PC-9 (cell line): ENCODE measurements around the gene ATP5PB. TPM values are rescaled to one million over a fixed set of nuclear protein-coding genes. Genes with fewer than 3 reads are reported as not detected.

Source experiments
- BruUV-seq: library from RNA; stranded (reverse); fragments of 400-500 nt; replicated peaks from 2 replicates; lab custom pipeline; 2021; lab: Mats Ljungman, UMichigan
- CTCF ChIA-PET: fragments of 300-600 bp; sonication (Branson Sonifier 250); formaldehyde crosslinking; loops from one replicate; lab custom pipeline; 2022; ENCODE audit warnings: antibody characterized with exemption; lab: Charles Lee
- POLR2A ChIA-PET: fragments of 300-600 bp; sonication (Branson Sonifier 250); formaldehyde crosslinking; loops from one replicate; lab custom pipeline; 2022; ENCODE audit warnings: antibody characterized with exemption; ENCODE audit not compliant: unreplicated experiment; lab: Charles Lee
- DNase-seq, 2 experiments: peaks; one replicate each; pipeline versions ENCODE4 v3.0.0 to v3.0.0-alpha.2; 2015 to 2022; ENCODE audit warnings: mixed read lengths in 1 of 2
- H2AFZ ChIP-seq: fragments of 200-600 bp; sonication (generic); 2 replicates; pipeline ENCODE4 v1.8.1; 2017; ENCODE audit warnings: antibody characterized with exemption
- H3F3A ChIP-seq: fragments of 200-600 bp; sonication (generic); 2 replicates; pipeline ENCODE4 v1.8.1; 2017; ENCODE audit warnings: antibody characterized with exemption, mild to moderate bottlenecking, low read depth; ENCODE audit not compliant: insufficient read depth
- H3K27ac ChIP-seq: fragments of 200-600 bp; sonication (generic); 2 replicates; pipeline ENCODE4 v1.6.1; 2016; ENCODE audit warnings: mixed run types
- H3K27me3 ChIP-seq: fragments of 200-600 bp; sonication (generic); 2 replicates; pipeline ENCODE4 v1.6.1; 2016; ENCODE audit warnings: low read depth, mixed run types; ENCODE audit not compliant: insufficient read depth
- H3K36me3 ChIP-seq: fragments of 200-600 bp; sonication (generic); 2 replicates; pipeline ENCODE4 v1.6.1; 2016; ENCODE audit warnings: low read depth, mixed run types
- H3K4me1 ChIP-seq: fragments of 200-600 bp; sonication (generic); replicated peaks from 2 replicates; pipeline ENCODE4 v1.6.1; 2016; ENCODE audit warnings: mixed run types; ENCODE audit not compliant: insufficient read depth
- H3K4me2 ChIP-seq: fragments of 200-600 bp; sonication (generic); 2 replicates; pipeline ENCODE4 v1.6.1; 2017; ENCODE audit warnings: mixed run types
- H3K4me3 ChIP-seq: fragments of 200-600 bp; sonication (generic); 2 replicates; pipeline ENCODE4 v1.6.1; 2016; ENCODE audit warnings: mixed run types
- H3K79me2 ChIP-seq: fragments of 200-600 bp; sonication (generic); 2 replicates; pipeline ENCODE4 v1.6.1; 2017; ENCODE audit warnings: low read depth, mixed run types
- H3K9me2 ChIP-seq: fragments of 200-600 bp; sonication (generic); 2 replicates; pipeline ENCODE4 v1.8.1; 2017; ENCODE audit warnings: mild to moderate bottlenecking; ENCODE audit not compliant: insufficient read depth
- H3K9me3 ChIP-seq: fragments of 200-600 bp; sonication (generic); 2 replicates; pipeline ENCODE4 v1.8.1; 2016; ENCODE audit warnings: low read depth; ENCODE audit not compliant: insufficient read depth
- H4K20me1 ChIP-seq: fragments of 200-600 bp; sonication (generic); 2 replicates; pipeline ENCODE4 v1.8.1; 2017; ENCODE audit not compliant: insufficient read depth
- EZH2 ChIP-seq: fragments of 200-600 bp; sonication (generic); IDR thresholded peaks from 2 replicates; pipeline ENCODE4 v1.8.0; 2017; ENCODE audit warnings: antibody characterized with exemption, low read depth
- intact Hi-C: fragments of 100-400 bp; cut with micrococcal nuclease; formaldehyde crosslinking; loops from one replicate; pipeline ENCODE4 v1.10.0; 2022; ENCODE audit not compliant: unreplicated experiment
- total RNA-seq: library from RNA; stranded (reverse); gene quantifications from 2 replicates; pipeline ENCODE4 v1.2.3, GENCODE V29; 2021
- TF ChIP-seq, protein P1 (sequence below): fragments of 200-600 bp; sonication (generic); conservative IDR thresholded peaks from 2 replicates; pipeline ENCODE4 v1.6.1; 2017; ENCODE audit warnings: mixed run types, antibody characterized with exemption, mild to moderate bottlenecking, moderate library complexity

The ATP5PB gene
- total RNA-seq, 1 experiment from 2014 or later = 212 TPM

DNA sequence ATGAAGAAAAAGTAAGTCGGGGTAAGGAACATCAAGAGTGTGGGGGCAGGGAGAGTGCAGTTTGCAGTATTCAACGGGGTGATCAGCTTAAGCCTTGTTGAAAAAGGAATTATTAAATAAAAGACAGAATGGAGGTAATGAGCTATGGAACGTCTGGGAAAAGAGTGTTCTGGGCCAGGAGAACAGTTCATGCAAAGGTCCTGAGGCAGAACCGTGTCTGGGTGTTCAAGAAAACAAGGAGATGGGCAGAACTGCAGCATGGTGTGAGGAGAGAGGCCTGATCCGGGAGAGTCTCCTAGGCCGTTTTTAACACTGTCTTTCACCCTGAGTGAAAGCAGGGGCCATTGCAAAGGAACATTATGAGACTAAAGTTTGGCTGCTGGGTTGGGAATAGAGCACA is 42.0 kb upstream of the ATP5PB start:
- no peaks in the 10 kb centered on the region for H3K4me1 ChIP-seq
- H3K9me2 ChIP-seq = no peaks in the 10 kb centered on the region
- no TSS peak for BruUV-seq
- CTCF ChIA-PET = no interaction called here
- H2AFZ ChIP-seq = no peak overlapping the region
- no peak overlapping the region for H3K27ac ChIP-seq
- no peak overlapping the region for H3K4me3 ChIP-seq
- H3K36me3 ChIP-seq = no peaks in the 10 kb centered on the region
- no peaks in the 10 kb centered on the region for H3F3A ChIP-seq
- H3K9me3 ChIP-seq = no peaks in the 10 kb centered on the region
- POLR2A ChIA-PET = no interaction called here
- peak in 1 of 2 experiments; percentile 34 for DNase-seq
- intact Hi-C loops = loop anchor here (5.0 kb wide), 1 partner anchor 375 kb away; no protein-coding TSS in a partner anchor
- peaks cover 61% of the 10 kb centered on the region for H3K27me3 ChIP-seq
- no peak for TF ChIP-seq EZH2
- TF ChIP-seq, protein P1, sequence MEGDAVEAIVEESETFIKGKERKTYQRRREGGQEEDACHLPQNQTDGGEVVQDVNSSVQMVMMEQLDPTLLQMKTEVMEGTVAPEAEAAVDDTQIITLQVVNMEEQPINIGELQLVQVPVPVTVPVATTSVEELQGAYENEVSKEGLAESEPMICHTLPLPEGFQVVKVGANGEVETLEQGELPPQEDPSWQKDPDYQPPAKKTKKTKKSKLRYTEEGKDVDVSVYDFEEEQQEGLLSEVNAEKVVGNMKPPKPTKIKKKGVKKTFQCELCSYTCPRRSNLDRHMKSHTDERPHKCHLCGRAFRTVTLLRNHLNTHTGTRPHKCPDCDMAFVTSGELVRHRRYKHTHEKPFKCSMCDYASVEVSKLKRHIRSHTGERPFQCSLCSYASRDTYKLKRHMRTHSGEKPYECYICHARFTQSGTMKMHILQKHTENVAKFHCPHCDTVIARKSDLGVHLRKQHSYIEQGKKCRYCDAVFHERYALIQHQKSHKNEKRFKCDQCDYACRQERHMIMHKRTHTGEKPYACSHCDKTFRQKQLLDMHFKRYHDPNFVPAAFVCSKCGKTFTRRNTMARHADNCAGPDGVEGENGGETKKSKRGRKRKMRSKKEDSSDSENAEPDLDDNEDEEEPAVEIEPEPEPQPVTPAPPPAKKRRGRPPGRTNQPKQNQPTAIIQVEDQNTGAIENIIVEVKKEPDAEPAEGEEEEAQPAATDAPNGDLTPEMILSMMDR = no peak
- no peaks in the 10 kb centered on the region for H4K20me1 ChIP-seq
- no peak overlapping the region for H3K4me2 ChIP-seq
- H3K79me2 ChIP-seq = no peaks in the 10 kb centered on the region

DNA sequence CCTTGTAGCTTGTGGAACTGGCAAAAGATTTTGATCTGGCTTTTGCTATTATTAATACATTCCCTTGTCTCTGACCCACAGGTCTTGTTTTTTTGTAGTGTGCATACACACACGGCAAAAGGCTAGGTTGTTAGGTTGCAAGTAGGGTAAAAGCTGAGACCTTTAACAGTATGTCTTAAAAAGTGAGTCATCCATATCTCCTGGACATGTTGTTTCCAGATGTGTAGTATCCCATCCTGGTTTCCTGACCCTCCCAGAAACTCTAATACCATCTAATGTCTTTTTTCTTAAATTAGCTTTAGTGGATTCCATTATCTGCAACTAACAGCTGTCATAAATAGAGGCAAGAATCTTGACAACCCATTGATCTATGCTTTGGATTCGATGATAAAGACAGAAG is 36.4 kb upstream of the ATP5PB start:
- Histone ChIP-seq H3K4me3 (no peak overlapping the region), H4K20me1 (no peaks in the 10 kb centered on the region), H3K36me3 (no peaks in the 10 kb centered on the region), H3K27me3 (peaks cover 26% of the 10 kb centered on the region; the same call in 1 of the 2 replicates), H2AFZ (no peak overlapping the region), H3K9me2 (no peaks in the 10 kb centered on the region), H3K79me2 (no peaks in the 10 kb centered on the region), H3K4me2 (no peak overlapping the region), H3K4me1 (peaks cover 10% of the 10 kb centered on the region), H3K9me3 (no peaks in the 10 kb centered on the region), H3K27ac (no peak overlapping the region), H3F3A (no peaks in the 10 kb centered on the region; the same call in 1 of the 2 replicates)
- BruUV-seq = no TSS peak
- intact Hi-C loops = no loop called here
- POLR2A ChIA-PET = no interaction called here
- CTCF ChIA-PET = no interaction called here
- TF ChIP-seq EZH2 = no peak
- TF ChIP-seq, protein P1 = no peak
- DNase-seq = peak in 1 of 2 experiments; percentile 21

DNA sequence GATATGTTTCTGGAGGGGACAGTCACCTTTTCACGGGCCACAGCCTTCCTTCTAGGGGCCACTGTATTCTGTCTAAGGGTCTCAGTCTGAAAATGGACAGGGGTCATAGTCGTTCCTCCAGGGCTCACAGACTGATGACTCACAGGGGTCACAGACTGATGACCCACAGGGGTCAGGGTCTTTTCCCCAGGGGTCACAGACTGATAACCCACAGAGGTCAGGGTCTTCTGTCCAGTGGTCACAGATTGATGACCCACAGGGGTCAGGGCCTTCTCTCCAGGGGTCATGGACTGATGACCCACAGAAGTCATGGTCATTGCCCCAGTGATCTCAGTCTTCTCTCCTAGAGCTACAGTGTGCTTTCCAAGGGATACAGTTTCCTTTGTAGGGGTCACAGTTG is 34.5 kb upstream of the ATP5PB start:
- H3K4me3 ChIP-seq = no peak overlapping the region
- POLR2A ChIA-PET = no interaction called here
- no peaks in the 10 kb centered on the region for H3K36me3 ChIP-seq
- no peaks in the 10 kb centered on the region for H3K9me3 ChIP-seq
- no peaks in the 10 kb centered on the region; the same call in 1 of the 2 replicates for H3F3A ChIP-seq
- H3K27me3 ChIP-seq = peaks cover 21% of the 10 kb centered on the region; the same call in 1 of the 2 replicates
- no peaks in the 10 kb centered on the region for H3K79me2 ChIP-seq
- no peaks in the 10 kb centered on the region for H3K9me2 ChIP-seq
- no peak overlapping the region for H3K27ac ChIP-seq
- no peaks in the 10 kb centered on the region for H4K20me1 ChIP-seq
- intact Hi-C loops = no loop called here
- no peak for DNase-seq
- H3K4me1 ChIP-seq = peaks cover 20% of the 10 kb centered on the region
- no peak overlapping the region for H3K4me2 ChIP-seq
- BruUV-seq = no TSS peak
- CTCF ChIA-PET = no interaction called here
- no peak overlapping the region for H2AFZ ChIP-seq
- no peak for TF ChIP-seq EZH2
- TF ChIP-seq, protein P1 = no peak
